MG63 (cell line): ENCODE results near the gene PCSK6. TPM values are rescaled to one million over a fixed set of nuclear protein-coding genes. Genes with fewer than 3 reads are reported as not detected.
A peak's percentile ranks its signal among the peaks of the same experiment; 100 is the strongest.
"Not testable (repeated sequence)": the region's sequence is repeated elsewhere in the genome, so short reads cannot be mapped to it uniquely, and the experiment has no call there.

Experiments used
- DNase-seq: peaks from one replicate; pipeline ENCODE4 v3.0.0-alpha.2; 2020
- H3K27me3 ChIP-seq: fragments of 250-450 bp; sonication (Bioruptor Pico); 2 replicates; pipeline ENCODE4 v1.5.1; 2020; ENCODE audit warnings: mild to moderate bottlenecking, moderate library complexity
- H3K36me3 ChIP-seq: fragments of 250-450 bp; sonication (Bioruptor Pico); 2 replicates; pipeline ENCODE4 v1.5.1; 2020; ENCODE audit warnings: mild to moderate bottlenecking, moderate library complexity
- H3K4me3 ChIP-seq: fragments of 250-450 bp; sonication (Bioruptor Pico); 2 replicates; pipeline ENCODE4 v1.5.1; 2020; ENCODE audit warnings: mild to moderate bottlenecking, moderate library complexity
- H3K9me3 ChIP-seq: fragments of 250-450 bp; sonication (Bioruptor Pico); 2 replicates; pipeline ENCODE4 v1.5.1; 2020; ENCODE audit warnings: mild to moderate bottlenecking, moderate library complexity
- total RNA-seq: library from RNA; depleted of rRNA; stranded (reverse); fragments of >200 nt; shearing (Covaris generic); gene quantifications from 2 replicates; pipeline ENCODE4 v1.2.3, GENCODE V29; 2014; ENCODE audit warnings: low replicate concordance

Gene PCSK6
- total RNA-seq, 1 experiment from 2014 or later, result 48.8 TPM

GRCh38 chr15:101480613-101481380, 8.7 kb downstream of the PCSK6 start:
- no peak for DNase-seq
- no peaks in the 10 kb centered on the region for H3K27me3 ChIP-seq
- peaks cover 57% of the 10 kb centered on the region for H3K36me3 ChIP-seq
- no peak overlapping the region for H3K4me3 ChIP-seq
- H3K9me3 ChIP-seq, result no peaks in the 10 kb centered on the region

GRCh38 chr15:101479851-101480612, 9.5 kb downstream of the PCSK6 start:
- H3K9me3 ChIP-seq, result no peaks in the 10 kb centered on the region
- no peak overlapping the region for H3K4me3 ChIP-seq
- no peak for DNase-seq
- peaks cover 54% of the 10 kb centered on the region for H3K36me3 ChIP-seq
- H3K27me3 ChIP-seq, result no peaks in the 10 kb centered on the region

- Histone ChIP-seq H3K9me3 (no peaks in the 10 kb centered on the region), H3K36me3 (peaks cover 48% of the 10 kb centered on the region), H3K27me3 (no peaks in the 10 kb centered on the region), H3K4me3 (no peak overlapping the region)
- DNase-seq, result no peak
These were observed 10.1 kb downstream of the PCSK6 start for GRCh38 chr15:101479342-101479845.

- H3K36me3 ChIP-seq, result peaks cover 48% of the 10 kb centered on the region
- H3K9me3 ChIP-seq, result no peaks in the 10 kb centered on the region
- no peak overlapping the region for H3K4me3 ChIP-seq
- no peak for DNase-seq
- no peaks in the 10 kb centered on the region for H3K27me3 ChIP-seq
These were observed 10.7 kb downstream of the PCSK6 start for GRCh38 chr15:101478701-101479341.

- Histone ChIP-seq H3K4me3 (no peak overlapping the region), H3K27me3 (no peaks in the 10 kb centered on the region), H3K36me3 (peaks cover 44% of the 10 kb centered on the region), H3K9me3 (no peaks in the 10 kb centered on the region)
- DNase-seq, result no peak
These were observed 11.6 kb downstream of the PCSK6 start for GRCh38 chr15:101477851-101478362.

- Histone ChIP-seq H3K4me3 (no peak overlapping the region), H3K9me3 (no peaks in the 10 kb centered on the region), H3K36me3 (peaks cover 37% of the 10 kb centered on the region), H3K27me3 (no peaks in the 10 kb centered on the region)
- DNase-seq, result no peak
These were observed 12.8 kb downstream of the PCSK6 start for GRCh38 chr15:101476756-101477155.

GRCh38 chr15:101474983-101475382, 14.5 kb downstream of the PCSK6 start:
- no peaks in the 10 kb centered on the region for H3K27me3 ChIP-seq

GRCh38 chr15:101474233-101474632, 15.3 kb downstream of the PCSK6 start:
- no peak for DNase-seq
- peaks cover 20% of the 10 kb centered on the region for H3K36me3 ChIP-seq
- H3K4me3 ChIP-seq, result no peak overlapping the region
- H3K27me3 ChIP-seq, result no peaks in the 10 kb centered on the region
- no peaks in the 10 kb centered on the region for H3K9me3 ChIP-seq

More at GRCh38 chr15:101474983-101475382, 14.5 kb downstream of the PCSK6 start:
- H3K36me3 ChIP-seq, result peaks cover 21% of the 10 kb centered on the region
- no peak for DNase-seq
- no peak overlapping the region for H3K4me3 ChIP-seq
- H3K9me3 ChIP-seq, result no peaks in the 10 kb centered on the region

- DNase-seq, result no peak
- Histone ChIP-seq H3K9me3 (no peaks in the 10 kb centered on the region), H3K4me3 (no peak overlapping the region), H3K36me3 (peaks cover 6% of the 10 kb centered on the region; the same call in 1 of the 2 replicates), H3K27me3 (no peaks in the 10 kb centered on the region)
These were observed 17.5 kb downstream of the PCSK6 start for GRCh38 chr15:101472033-101472432.

GRCh38 chr15:101470548-101471239, 18.8 kb downstream of the PCSK6 start:
- Histone ChIP-seq H3K4me3 (no peak overlapping the region), H3K27me3 (no peaks in the 10 kb centered on the region), H3K9me3 (no peaks in the 10 kb centered on the region), H3K36me3 (peaks cover 5% of the 10 kb centered on the region; the same call in 1 of the 2 replicates)
- DNase-seq, result no peak

GRCh38 chr15:101469520-101470288, 19.8 kb downstream of the PCSK6 start:
- no peaks in the 10 kb centered on the region for H3K27me3 ChIP-seq
- H3K9me3 ChIP-seq, result no peaks in the 10 kb centered on the region
- peak; percentile 31 for DNase-seq
- H3K4me3 ChIP-seq, result no peak overlapping the region
- peaks cover 4% of the 10 kb centered on the region; the same call in 1 of the 2 replicates for H3K36me3 ChIP-seq

- Histone ChIP-seq H3K4me3 (no peak overlapping the region), H3K9me3 (no peaks in the 10 kb centered on the region), H3K36me3 (peaks cover 9% of the 10 kb centered on the region), H3K27me3 (no peaks in the 10 kb centered on the region)
- no peak for DNase-seq
These were observed 23.3 kb downstream of the PCSK6 start for GRCh38 chr15:101466188-101466587.

- no peaks in the 10 kb centered on the region for H3K27me3 ChIP-seq
- DNase-seq, result no peak
- H3K4me3 ChIP-seq, result no peak overlapping the region
- H3K36me3 ChIP-seq, result peaks cover 9% of the 10 kb centered on the region
- no peaks in the 10 kb centered on the region for H3K9me3 ChIP-seq
These were observed 24.4 kb downstream of the PCSK6 start for GRCh38 chr15:101464999-101465669.

- no peaks in the 10 kb centered on the region for H3K27me3 ChIP-seq
- no peaks in the 10 kb centered on the region for H3K9me3 ChIP-seq
- no peak overlapping the region for H3K4me3 ChIP-seq
- peaks cover 9% of the 10 kb centered on the region for H3K36me3 ChIP-seq
- DNase-seq, result no peak
These were observed 25.1 kb downstream of the PCSK6 start for GRCh38 chr15:101464256-101464998.

- H3K27me3 ChIP-seq, DNase-seq, H3K36me3 ChIP-seq, H3K9me3 ChIP-seq, H3K4me3 ChIP-seq: not testable (repeated sequence)
These were observed 25.8 kb downstream of the PCSK6 start for GRCh38 chr15:101463696-101464095.
